Muscle of leg (tissue), 16 donors: ENCODE results near the gene IL17D. TPM values are rescaled to one million over a fixed set of nuclear protein-coding genes. Genes with fewer than 3 reads are reported as not detected.

ENCODE experiments used
- DNase-seq: peaks from one replicate; pipeline ENCODE4 v3.0.0; 2013
- H3K27ac ChIP-seq: one replicate; pipeline ENCODE4 v1.5.1; 2013; ENCODE audit warnings: mild to moderate bottlenecking, low read length, control low read depth
- H3K27me3 ChIP-seq: one replicate; pipeline ENCODE4 v1.6.1; 2013; ENCODE audit warnings: low read length; ENCODE audit not compliant: control insufficient read depth, insufficient read depth
- H3K36me3 ChIP-seq: one replicate; pipeline ENCODE4 v1.6.1; 2013; ENCODE audit warnings: low read length; ENCODE audit not compliant: control insufficient read depth, insufficient read depth
- H3K4me1 ChIP-seq: one replicate; pipeline ENCODE4 v1.6.1; 2013; ENCODE audit warnings: low read length; ENCODE audit not compliant: control insufficient read depth, insufficient read depth
- H3K4me3 ChIP-seq: one replicate; pipeline ENCODE4 v1.5.1; 2013; ENCODE audit warnings: low read length, control low read depth
- H3K9me3 ChIP-seq: replicated peaks from 2 replicates; pipeline ENCODE4 v1.6.1; 2013; ENCODE audit warnings: low read depth, low read length; ENCODE audit not compliant: control insufficient read depth
- WGBS: methylation state at CpG from one replicate; pipeline ENCODE4 v1.1.5; 2013; ENCODE audit warnings: missing lambda C conversion rate; ENCODE audit not compliant: insufficient coverage; 5-methylcytosine and 5-hydroxymethylcytosine counted together
- long read RNA-seq, 11 donors: transcript quantifications; one replicate each; lab custom pipeline, GENCODE V29; 2026
- polyA plus RNA-seq, 8 donors: library from polyadenylated mRNA; unstranded; fragments of 120-200 nt; gene quantifications; one replicate each; pipeline versions ENCODE4 v1.2.1 to v1.2.3, GENCODE V29; 2013; ENCODE audit warnings: inconsistent platforms in 1 of 8, low replicate concordance in 1 of 8; ENCODE audit not compliant: insufficient read length in 8 of 8, insufficient read depth in 1 of 8
- total RNA-seq: library from RNA; stranded (reverse); fragments of 120-200 nt; gene quantifications from one replicate; pipeline ENCODE4 v1.2.4, GENCODE V29; 2013

Gene IL17D
- total RNA-seq (17.6 TPM), polyA plus RNA-seq (10 to 100 TPM; 29.7 to 55.8 (median 33.5) TPM)
- long read RNA-seq, donor 1 = 0 reads
- long read RNA-seq, donor 2 = 0 reads
- long read RNA-seq, donor 3 = 0 reads
- long read RNA-seq, donor 4, partial matches to known transcripts = 0 of 1 reads
- long read RNA-seq, donor 4, other reads (novel, unspliced or antisense) = 0 of 1 reads
- long read RNA-seq, donor 5, partial matches to known transcripts = 41 of 63 reads
- long read RNA-seq, donor 5, other reads (novel, unspliced or antisense) = 22 of 63 reads
- long read RNA-seq, donor 6, partial matches to known transcripts = 32 of 32 reads
- long read RNA-seq, donor 6, other reads (novel, unspliced or antisense) = 0 of 32 reads
- long read RNA-seq, donor 7, partial matches to known transcripts = 5 of 10 reads
- long read RNA-seq, donor 7, other reads (novel, unspliced or antisense) = 5 of 10 reads
- long read RNA-seq, donor 8 = 0 reads
- long read RNA-seq, donor 9 = 0 reads
- long read RNA-seq, donor 10, partial matches to known transcripts = 25 of 38 reads
- long read RNA-seq, donor 10, other reads (novel, unspliced or antisense) = 13 of 38 reads
- long read RNA-seq, donor 11, partial matches to known transcripts = 5 of 5 reads
- long read RNA-seq, donor 11, other reads (novel, unspliced or antisense) = 0 of 5 reads

GRCh38 chr13:20702915-20703779 is at the start of gene IL17D:
Gene IL17D, plus strand, starts transcription at chr13:20703699. Its CDS starts 303 bp downstream, at chr13:20704002.
- peak within 1 kb of the TSS; percentile 57 for H3K27ac ChIP-seq
- H3K4me1 ChIP-seq = peaks cover 15% of the 10 kb centered on the region
- peaks cover 2% of the 10 kb centered on the region for H3K27me3 ChIP-seq
- H3K9me3 ChIP-seq = no peaks in the 10 kb centered on the region
- DNase-seq = peak; percentile 56
- no peaks in the 10 kb centered on the region for H3K36me3 ChIP-seq
- WGBS = under 1% methylated on average over 93 of the region's 94 CpGs
- H3K4me3 ChIP-seq = peak within 1 kb of the TSS; percentile 61

- Histone ChIP-seq H3K4me3 (no peak overlapping the region), H3K4me1 (no peaks in the 10 kb centered on the region), H3K27me3 (no peaks in the 10 kb centered on the region), H3K36me3 (no peaks in the 10 kb centered on the region), H3K9me3 (no peaks in the 10 kb centered on the region), H3K27ac (no peak overlapping the region)
- peak; percentile 22 for DNase-seq
- no CpG with 5 or more reads among the region's 1 CpG for WGBS
Measured at GRCh38 chr13:20654156-20654555, 49.3 kb upstream of the IL17D start.

DNA sequence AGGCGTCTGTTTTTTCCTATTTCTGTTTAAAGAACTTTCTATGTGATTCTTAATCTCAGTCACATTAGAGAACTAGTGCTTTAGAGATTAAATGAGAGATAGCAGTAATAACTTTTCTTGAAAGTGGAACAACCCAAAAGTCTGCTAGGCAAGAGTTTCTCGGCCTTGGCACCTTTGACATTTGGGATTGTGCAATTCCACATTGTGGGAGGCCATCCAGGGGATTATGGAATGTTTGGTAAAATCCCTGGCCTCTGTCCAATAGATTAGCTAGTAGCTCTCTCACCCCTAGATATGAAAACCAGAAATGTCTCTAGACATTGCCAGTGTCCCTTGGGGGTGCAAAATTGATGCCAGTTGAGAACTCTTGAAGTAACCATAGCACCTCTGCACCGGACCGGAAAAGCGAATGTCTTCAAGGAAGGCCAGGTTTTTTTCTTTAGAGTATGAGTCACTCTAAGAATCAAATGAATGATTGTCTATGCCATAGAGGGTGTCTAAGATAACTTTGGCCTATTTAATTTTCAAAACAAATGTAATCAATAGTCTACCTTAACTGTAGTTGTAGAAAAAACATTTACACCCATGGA is 45.0 kb upstream of the IL17D start:
- no peak for DNase-seq
- H3K36me3 ChIP-seq = peaks cover 4% of the 10 kb centered on the region
- no peaks in the 10 kb centered on the region for H3K4me1 ChIP-seq
- H3K4me3 ChIP-seq = no peak overlapping the region
- H3K9me3 ChIP-seq = no peaks in the 10 kb centered on the region
- no peak overlapping the region for H3K27ac ChIP-seq
- WGBS = 83% methylated on average over 1 of the region's 5 CpGs
- H3K27me3 ChIP-seq = no peaks in the 10 kb centered on the region

DNA sequence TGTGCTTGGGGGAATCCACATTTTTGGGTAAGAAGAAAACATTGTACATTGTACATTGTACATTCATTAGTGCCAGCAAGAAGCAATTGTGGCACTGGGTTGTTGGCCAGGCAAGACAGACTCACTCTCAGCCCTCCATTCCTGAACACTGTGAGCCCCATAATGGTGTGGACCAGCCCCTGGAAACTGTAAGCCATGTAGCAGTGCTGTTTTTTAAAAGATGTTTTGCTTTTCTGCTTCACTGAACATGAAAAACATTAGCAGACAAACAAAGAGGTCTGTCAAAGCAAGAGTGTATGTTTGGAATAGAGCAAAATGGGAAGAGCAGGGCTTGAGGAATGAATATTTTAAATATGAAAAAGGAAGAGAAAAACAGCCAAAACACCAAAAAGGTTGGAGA is 39.1 kb upstream of the IL17D start:
- Histone ChIP-seq H3K4me1 (no peaks in the 10 kb centered on the region), H3K36me3 (peaks cover 7% of the 10 kb centered on the region), H3K27ac (no peak overlapping the region), H3K9me3 (no peaks in the 10 kb centered on the region), H3K27me3 (no peaks in the 10 kb centered on the region), H3K4me3 (no peak overlapping the region)
- DNase-seq = no peak

DNA sequence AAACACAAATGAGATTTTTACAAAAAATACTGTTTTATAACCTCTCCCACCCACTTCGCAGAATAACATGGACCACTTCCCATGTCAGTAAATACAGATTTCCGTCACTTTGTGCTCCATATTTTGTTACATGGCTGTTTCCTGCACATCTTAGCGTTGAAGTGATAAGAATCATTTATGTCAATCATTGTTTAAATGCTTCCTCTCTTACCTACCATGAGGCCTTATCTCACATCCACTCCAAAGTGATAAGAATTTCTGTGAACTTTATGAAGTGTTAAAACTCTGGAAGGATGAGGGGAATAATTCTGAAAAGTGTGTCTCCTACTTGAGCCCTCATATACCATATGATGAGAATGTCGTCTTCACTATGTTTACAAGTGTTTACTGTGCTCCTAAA is 36.6 kb upstream of the IL17D start:
- H3K9me3 ChIP-seq = no peaks in the 10 kb centered on the region
- no peaks in the 10 kb centered on the region for H3K27me3 ChIP-seq
- H3K4me1 ChIP-seq = no peaks in the 10 kb centered on the region
- DNase-seq = no peak
- H3K27ac ChIP-seq = no peak overlapping the region
- no CpG with 5 or more reads among the region's 4 CpGs for WGBS
- H3K4me3 ChIP-seq = no peak overlapping the region
- H3K36me3 ChIP-seq = peaks cover 3% of the 10 kb centered on the region

DNA sequence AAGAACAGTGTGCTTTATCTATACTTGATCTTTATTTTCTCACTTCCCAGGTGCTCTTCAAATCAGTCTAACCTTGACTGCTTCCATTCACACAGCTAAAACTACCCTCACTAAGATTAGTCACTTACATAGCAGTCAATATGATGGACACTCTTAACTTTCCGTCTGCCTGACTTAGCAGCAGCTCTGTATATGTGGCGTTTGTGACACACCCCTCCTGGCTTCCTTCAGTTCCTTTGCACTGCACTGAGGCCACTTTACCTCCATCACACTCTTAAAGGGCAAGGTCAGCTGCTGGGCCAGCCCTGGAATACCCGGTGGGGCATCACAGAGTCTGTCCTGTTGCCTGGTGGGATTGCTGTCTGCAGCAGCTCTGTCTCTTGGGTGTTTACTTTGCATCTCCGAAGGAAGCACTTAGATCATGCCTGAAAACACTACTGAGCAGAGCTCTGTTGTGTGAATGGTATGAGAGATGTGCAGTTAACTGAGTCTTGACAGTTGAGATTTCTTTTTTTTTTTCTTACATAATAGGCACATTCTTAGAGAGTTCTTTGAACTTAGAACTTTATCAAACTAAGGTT is 35.6 kb upstream of the IL17D start:
- DNase-seq = no peak
- H3K4me1 ChIP-seq = no peaks in the 10 kb centered on the region
- WGBS = 8% methylated on average over 1 of the region's 4 CpGs
- H3K27me3 ChIP-seq = no peaks in the 10 kb centered on the region
- H3K36me3 ChIP-seq = peaks cover 6% of the 10 kb centered on the region
- H3K4me3 ChIP-seq = no peak overlapping the region
- H3K9me3 ChIP-seq = no peaks in the 10 kb centered on the region
- no peak overlapping the region for H3K27ac ChIP-seq

- H3K4me3 ChIP-seq = no peak overlapping the region
- DNase-seq = no peak
- no peak overlapping the region for H3K27ac ChIP-seq
- H3K36me3 ChIP-seq = peaks cover 8% of the 10 kb centered on the region
- H3K27me3 ChIP-seq = no peaks in the 10 kb centered on the region
- no peaks in the 10 kb centered on the region for H3K4me1 ChIP-seq
- no peaks in the 10 kb centered on the region for H3K9me3 ChIP-seq
- 100% methylated on average over 1 of the region's 5 CpGs for WGBS
Measured at GRCh38 chr13:20669162-20669561, 34.3 kb upstream of the IL17D start.

DNA sequence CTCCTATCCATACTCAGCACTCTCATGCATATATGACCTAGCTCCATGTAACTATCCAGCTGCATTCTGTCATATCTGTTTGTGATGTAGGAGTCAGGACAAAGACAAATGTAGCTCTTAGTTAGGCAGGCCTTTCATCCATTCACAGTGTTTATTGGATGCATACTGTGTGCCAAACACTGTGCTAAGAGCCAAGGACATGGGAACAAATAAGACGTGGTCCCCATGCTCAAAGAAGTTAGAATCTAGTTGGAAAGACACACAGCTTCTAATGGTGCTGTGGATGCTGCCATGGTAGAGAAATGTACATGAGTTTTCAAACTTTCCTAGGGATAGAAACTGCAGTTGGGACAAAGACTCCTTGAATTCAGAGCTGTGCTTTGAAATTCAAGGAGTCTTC is 31.7 kb upstream of the IL17D start:
- no peak overlapping the region for H3K27ac ChIP-seq
- H3K4me1 ChIP-seq = no peaks in the 10 kb centered on the region
- H3K4me3 ChIP-seq = no peak overlapping the region
- no peaks in the 10 kb centered on the region for H3K27me3 ChIP-seq
- no peaks in the 10 kb centered on the region for H3K9me3 ChIP-seq
- no peak for DNase-seq
- peaks cover 12% of the 10 kb centered on the region for H3K36me3 ChIP-seq
- no CpG with 5 or more reads among the region's 1 CpG for WGBS

DNA sequence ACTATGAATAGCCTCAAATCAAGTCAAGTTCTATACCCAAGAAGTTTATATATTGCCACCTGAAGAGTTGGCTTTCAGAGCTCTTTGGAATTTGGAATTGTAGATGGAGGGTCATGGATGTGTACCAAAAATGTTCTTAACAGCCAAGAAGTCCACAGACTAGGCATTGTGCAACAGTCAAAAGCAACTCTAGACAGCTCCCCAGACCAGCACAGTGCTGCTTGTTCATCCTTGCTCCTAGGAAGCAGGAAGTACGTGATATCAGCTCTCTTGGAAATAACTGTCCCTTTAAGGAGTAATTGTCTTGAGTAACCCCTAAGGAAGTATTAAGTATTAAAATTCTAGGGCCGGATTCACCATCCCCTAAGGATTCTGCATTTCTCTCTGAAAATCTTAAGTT is 30.7 kb upstream of the IL17D start:
- Histone ChIP-seq H3K36me3 (peaks cover 12% of the 10 kb centered on the region), H3K9me3 (no peaks in the 10 kb centered on the region), H3K27ac (no peak overlapping the region), H3K4me3 (no peak overlapping the region), H3K27me3 (no peaks in the 10 kb centered on the region), H3K4me1 (no peaks in the 10 kb centered on the region)
- DNase-seq = no peak
- no CpG with 5 or more reads among the region's 2 CpGs for WGBS
